HepG2 (cell line): ENCODE results near the gene LBX2. TPM values are rescaled to one million over a fixed set of nuclear protein-coding genes. Genes with fewer than 3 reads are reported as not detected.

Experiments
- CAMTA2 ChIP-seq: sonication (generic); formaldehyde crosslinking; IDR thresholded peaks from 2 replicates; pipeline ENCODE4 v1.4.0; 2020; ENCODE audit warnings: mild to moderate bottlenecking, missing genetic modification reagents, borderline replicate concordance
- CEBPZ ChIP-seq: IDR thresholded peaks from 2 replicates; pipeline ENCODE4 v1.6.1; 2012; ENCODE audit warnings: low read length, improper control_type of control experiment
- GABPB1 ChIP-seq: IDR thresholded peaks from 2 replicates; pipeline ENCODE4 v1.6.1; 2016; ENCODE audit warnings: mild to moderate bottlenecking, missing genetic modification reagents, moderate library complexity, missing compliant biosample characterization
- HDAC2 ChIP-seq: sonication (generic); formaldehyde crosslinking; IDR thresholded peaks from 2 replicates; pipeline ENCODE4 v1.4.0; 2020; ENCODE audit warnings: missing genetic modification reagents
- MTF2 ChIP-seq: sonication (generic); formaldehyde crosslinking; IDR thresholded peaks from 2 replicates; pipeline ENCODE4 v1.5.0; 2020; ENCODE audit warnings: missing genetic modification reagents, borderline replicate concordance
- MXI1 ChIP-seq: IDR thresholded peaks from 3 replicates; pipeline ENCODE4 v1.6.1; 2012; ENCODE audit warnings: low read depth, low read length, inconsistent platforms, borderline replicate concordance
- RERE ChIP-seq: IDR thresholded peaks from 2 replicates; pipeline ENCODE4 v1.6.1; 2016; ENCODE audit warnings: low read depth, missing genetic modification reagents, missing compliant biosample characterization
- TGIF2 ChIP-seq: IDR thresholded peaks from 2 replicates; pipeline ENCODE4 v1.6.1; 2016; ENCODE audit warnings: control low read depth, missing compliant biosample characterization
- TSC22D2 ChIP-seq: sonication (generic); formaldehyde crosslinking; IDR thresholded peaks from 2 replicates; pipeline ENCODE4 v1.5.1; 2020; ENCODE audit warnings: missing genetic modification reagents, mild to moderate bottlenecking, borderline replicate concordance
- ZBTB7B ChIP-seq: sonication (generic); formaldehyde crosslinking; IDR thresholded peaks from 2 replicates; pipeline ENCODE4 v1.4.0; 2020; ENCODE audit warnings: missing genetic modification reagents
- ZNF264 ChIP-seq: sonication (generic); formaldehyde crosslinking; IDR thresholded peaks from 2 replicates; pipeline ENCODE4 v1.4.0; 2020; ENCODE audit warnings: missing genetic modification reagents
- ZNF430 ChIP-seq: sonication (generic); formaldehyde crosslinking; IDR thresholded peaks from 2 replicates; pipeline ENCODE4 v1.9.0; 2021; ENCODE audit warnings: mild to moderate bottlenecking, missing genetic modification reagents
- ZNF441 ChIP-seq: sonication (generic); formaldehyde crosslinking; IDR thresholded peaks from 2 replicates; pipeline ENCODE4 v1.7.0; 2021; ENCODE audit warnings: missing genetic modification reagents, borderline replicate concordance
- ZNF468 ChIP-seq: sonication (generic); formaldehyde crosslinking; IDR thresholded peaks from 2 replicates; pipeline ENCODE4 v1.8.0; 2022; ENCODE audit warnings: mild to moderate bottlenecking, moderate library complexity, missing genetic modification reagents
- ZNF503 ChIP-seq: sonication (generic); formaldehyde crosslinking; IDR thresholded peaks from 2 replicates; pipeline ENCODE4 v1.4.0; 2020; ENCODE audit warnings: missing genetic modification reagents
- ZNF558 ChIP-seq: sonication (generic); formaldehyde crosslinking; IDR thresholded peaks from 2 replicates; pipeline ENCODE4 v1.9.0; 2022; ENCODE audit warnings: mild to moderate bottlenecking, missing genetic modification reagents, borderline replicate concordance
- ZNF709 ChIP-seq: sonication (generic); formaldehyde crosslinking; IDR thresholded peaks from 2 replicates; pipeline ENCODE4 v1.5.0; 2020; ENCODE audit warnings: mild to moderate bottlenecking, missing genetic modification reagents
- polyA plus RNA-seq, 8 experiments: library from polyadenylated mRNA; depleted of rRNA in 3 of 8; stranded (reverse) in 7 of 8; unstranded in 1 of 8; fragments of >200 nt; fragmentation: Illumina TruSeq in 4 of 8; extraction: Trizol in 4 of 8; gene quantifications; 2 replicates each; pipeline versions ENCODE4 v1.2.1 to v1.2.3, GENCODE V29; 2011 to 2016; ENCODE audit warnings: low read depth in 4 of 8, missing spikeins in 1 of 8, mixed read lengths in 1 of 8; ENCODE audit not compliant: insufficient read depth in 1 of 8
- total RNA-seq, 5 experiments: library from RNA; depleted of rRNA; stranded (reverse); fragments of >200 nt; fragmentation: Illumina TruSeq; extraction: Trizol; gene quantifications; 2 replicates each; pipeline ENCODE4 v1.2.3, GENCODE V29; 2016; ENCODE audit warnings: low read depth in 1 of 5

LBX2 gene
- total and polyA plus RNA-seq, 2 of the 13 experiments (the other 11 are each of a cell fraction or from before 2014, with no cell fraction given) = 6.4 to 8.1 TPM

GRCh38 chr2:74512744-74513604 lies 13.6 kb upstream of the LBX2 start (continued):
- TF ChIP-seq MXI1 (no peak), TSC22D2 (CRISPR knock-in tag) (no peak), ZNF468 (CRISPR knock-in tag) (0 out of 2 replicates have a peak, but pooled peaks have one; percentile 47), GABPB1 (CRISPR knock-in tag) (peak; percentile 78), RERE (CRISPR knock-in tag) (no peak), ZNF441 (no peak), MTF2 (CRISPR knock-in tag) (0 out of 2 replicates have a peak, but pooled peaks have one; percentile 18), ZNF558 (CRISPR knock-in tag) (no peak), HDAC2 (CRISPR knock-in tag) (peak; percentile 25; the same call in 1 of the 2 replicates), CEBPZ (no peak), ZNF430 (no peak), TGIF2 (CRISPR knock-in tag) (peak; percentile 44; the same call in 1 of the 2 replicates), ZNF709 (CRISPR knock-in tag) (peak; percentile 55; the same call in 1 of the 2 replicates), ZBTB7B (peak; percentile 90), CAMTA2 (no peak), ZNF264 (CRISPR knock-in tag) (no peak), ZNF503 (no peak)
